Activated CD8-positive, alpha-beta T cell treated with anti-CD3 and anti-CD28 coated beads for 36 hours (primary cell): ENCODE data around the gene TNIP2. TPM values are rescaled to one million over a fixed set of nuclear protein-coding genes. Genes with fewer than 3 reads are reported as not detected.

Experiments
- ATAC-seq: fragments of 200-7000 bp; cut with Tn5 transposase; one replicate; pipeline ENCODE4 v1.10.0; 2021; ENCODE audit warnings: mild to moderate bottlenecking, moderate library complexity
- CTCF ChIA-PET: fragments of 350-600 bp; sonication (Branson Sonifier 250); formaldehyde crosslinking; loops from one replicate; lab custom pipeline; 2021; ENCODE audit warnings: antibody characterized with exemption; lab: Charles Lee
- POLR2A ChIA-PET: fragments of 350-600 bp; sonication (Branson Sonifier 250); formaldehyde crosslinking; loops from one replicate; lab custom pipeline; 2021; ENCODE audit warnings: antibody characterized with exemption; lab: Charles Lee
- DNase-seq: peaks from one replicate; pipeline ENCODE4 v3.0.0-alpha.2; 2020
- H3K27ac Mint-ChIP-seq: one replicate; pipeline ENCODE4 v1.8.0; 2021; ENCODE audit warnings: mild to moderate bottlenecking, mixed read lengths
- H3K27me3 Mint-ChIP-seq: one replicate; pipeline ENCODE4 v1.8.0; 2021; ENCODE audit warnings: mixed read lengths
- H3K36me3 Mint-ChIP-seq: one replicate; pipeline ENCODE4 v1.8.0; 2021; ENCODE audit warnings: low read depth, mixed read lengths
- H3K4me1 Mint-ChIP-seq: one replicate; pipeline ENCODE4 v1.8.0; 2021; ENCODE audit warnings: low read depth, mixed read lengths
- H3K4me3 Mint-ChIP-seq: one replicate; pipeline ENCODE4 v1.8.0; 2021; ENCODE audit warnings: mild to moderate bottlenecking, moderate library complexity, mixed read lengths
- H3K9me3 Mint-ChIP-seq: one replicate; pipeline ENCODE4 v1.8.0; 2021; ENCODE audit warnings: mixed read lengths
- intact Hi-C: fragments of 100-400 bp; cut with micrococcal nuclease; formaldehyde crosslinking; loops from one replicate; pipeline ENCODE4 v1.10.0; 2022
- total RNA-seq, 2 experiments: library from RNA; stranded (reverse); gene quantifications; one replicate each; pipeline ENCODE4 v1.2.3, GENCODE V29; 2021
- TF ChIP-seq, protein P1 (sequence below): fragments of 200-600 bp; IDR thresholded peaks from one replicate; pipeline ENCODE4 v1.8.0; 2022; ENCODE audit warnings: antibody characterized with exemption, mild to moderate bottlenecking

Gene TNIP2
- total RNA-seq, 2 experiments from 2014 or later = 46.1 to 48.1 TPM

DNA sequence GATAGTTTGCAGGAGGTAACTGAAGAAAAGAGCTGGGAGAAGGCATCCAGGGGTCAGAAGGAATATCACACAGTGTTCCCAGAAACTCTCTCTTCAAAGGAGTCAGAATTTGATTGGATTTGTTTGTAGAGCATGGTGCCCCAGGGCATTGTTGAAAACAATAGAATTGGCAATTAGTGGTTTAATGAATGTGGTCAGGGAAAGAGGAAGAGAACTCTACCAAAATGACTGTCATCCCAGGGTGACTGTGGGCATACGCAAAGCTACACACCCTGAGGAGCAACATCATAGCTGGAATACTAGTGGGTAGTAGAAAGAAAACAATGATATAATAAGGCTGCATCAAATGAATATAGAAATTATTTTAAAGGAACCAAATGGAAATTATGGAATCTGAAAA lies 21.5 kb downstream of the TNIP2 start:
- Mint-ChIP-seq H3K36me3 (peaks cover 38% of the 10 kb centered on the region), H3K9me3 (peaks cover 11% of the 10 kb centered on the region), H3K27ac (no peak overlapping the region), H3K4me1 (peaks cover 3% of the 10 kb centered on the region), H3K4me3 (no peak overlapping the region), H3K27me3 (no peaks in the 10 kb centered on the region)
- DNase-seq (no peak), ATAC-seq (no peak)
- CTCF ChIA-PET = no interaction called here
- TF ChIP-seq, protein P1, sequence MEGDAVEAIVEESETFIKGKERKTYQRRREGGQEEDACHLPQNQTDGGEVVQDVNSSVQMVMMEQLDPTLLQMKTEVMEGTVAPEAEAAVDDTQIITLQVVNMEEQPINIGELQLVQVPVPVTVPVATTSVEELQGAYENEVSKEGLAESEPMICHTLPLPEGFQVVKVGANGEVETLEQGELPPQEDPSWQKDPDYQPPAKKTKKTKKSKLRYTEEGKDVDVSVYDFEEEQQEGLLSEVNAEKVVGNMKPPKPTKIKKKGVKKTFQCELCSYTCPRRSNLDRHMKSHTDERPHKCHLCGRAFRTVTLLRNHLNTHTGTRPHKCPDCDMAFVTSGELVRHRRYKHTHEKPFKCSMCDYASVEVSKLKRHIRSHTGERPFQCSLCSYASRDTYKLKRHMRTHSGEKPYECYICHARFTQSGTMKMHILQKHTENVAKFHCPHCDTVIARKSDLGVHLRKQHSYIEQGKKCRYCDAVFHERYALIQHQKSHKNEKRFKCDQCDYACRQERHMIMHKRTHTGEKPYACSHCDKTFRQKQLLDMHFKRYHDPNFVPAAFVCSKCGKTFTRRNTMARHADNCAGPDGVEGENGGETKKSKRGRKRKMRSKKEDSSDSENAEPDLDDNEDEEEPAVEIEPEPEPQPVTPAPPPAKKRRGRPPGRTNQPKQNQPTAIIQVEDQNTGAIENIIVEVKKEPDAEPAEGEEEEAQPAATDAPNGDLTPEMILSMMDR = no peak
- POLR2A ChIA-PET = no interaction called here
- intact Hi-C loops = no loop called here

DNA sequence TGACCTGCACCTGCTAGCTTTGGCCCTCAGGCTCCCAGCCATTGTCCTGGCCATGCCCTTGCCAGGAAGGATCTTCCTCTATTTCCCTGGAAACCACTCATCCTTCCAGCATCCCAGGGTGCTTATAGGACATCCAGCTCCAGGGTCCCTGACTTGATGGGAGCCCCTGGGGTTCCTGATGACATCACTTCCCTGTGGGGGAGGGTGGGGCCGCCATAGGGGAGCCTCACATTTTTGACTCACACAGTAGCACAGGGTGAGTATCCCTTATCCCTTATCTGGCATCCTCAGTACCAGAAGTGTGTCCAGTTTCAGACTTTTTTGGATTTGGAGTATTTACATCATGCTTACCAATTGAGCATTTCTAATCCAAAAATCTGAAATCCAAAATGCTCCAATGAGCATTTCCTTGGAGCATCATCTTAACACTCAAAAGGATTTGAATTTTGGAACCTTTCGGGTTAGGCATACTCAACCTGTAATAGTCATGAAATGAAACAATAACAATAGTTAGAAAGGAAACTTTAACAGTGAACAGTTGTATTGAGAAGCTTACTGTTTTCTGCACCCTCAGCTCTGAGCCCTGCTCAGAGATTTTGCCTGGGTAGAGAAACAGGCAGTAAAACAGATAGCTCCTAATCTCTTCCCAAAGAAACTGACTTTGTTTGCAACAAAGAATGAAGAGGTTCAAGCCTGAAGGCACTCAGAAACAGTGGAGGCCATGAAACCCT lies 22.1 kb downstream of the TNIP2 start:
- Mint-ChIP-seq H3K27ac (peak overlapping the region; percentile 25), H3K36me3 (peaks cover 38% of the 10 kb centered on the region), H3K4me1 (peaks cover 3% of the 10 kb centered on the region), H3K4me3 (no peak overlapping the region), H3K9me3 (peaks cover 11% of the 10 kb centered on the region), H3K27me3 (no peaks in the 10 kb centered on the region)
- DNase-seq = no peak
- no peak for ATAC-seq
- ChIA-PET CTCF (no interaction called here), POLR2A (no interaction called here)
- intact Hi-C loops = no loop called here
- TF ChIP-seq, protein P1 = no peak

DNA sequence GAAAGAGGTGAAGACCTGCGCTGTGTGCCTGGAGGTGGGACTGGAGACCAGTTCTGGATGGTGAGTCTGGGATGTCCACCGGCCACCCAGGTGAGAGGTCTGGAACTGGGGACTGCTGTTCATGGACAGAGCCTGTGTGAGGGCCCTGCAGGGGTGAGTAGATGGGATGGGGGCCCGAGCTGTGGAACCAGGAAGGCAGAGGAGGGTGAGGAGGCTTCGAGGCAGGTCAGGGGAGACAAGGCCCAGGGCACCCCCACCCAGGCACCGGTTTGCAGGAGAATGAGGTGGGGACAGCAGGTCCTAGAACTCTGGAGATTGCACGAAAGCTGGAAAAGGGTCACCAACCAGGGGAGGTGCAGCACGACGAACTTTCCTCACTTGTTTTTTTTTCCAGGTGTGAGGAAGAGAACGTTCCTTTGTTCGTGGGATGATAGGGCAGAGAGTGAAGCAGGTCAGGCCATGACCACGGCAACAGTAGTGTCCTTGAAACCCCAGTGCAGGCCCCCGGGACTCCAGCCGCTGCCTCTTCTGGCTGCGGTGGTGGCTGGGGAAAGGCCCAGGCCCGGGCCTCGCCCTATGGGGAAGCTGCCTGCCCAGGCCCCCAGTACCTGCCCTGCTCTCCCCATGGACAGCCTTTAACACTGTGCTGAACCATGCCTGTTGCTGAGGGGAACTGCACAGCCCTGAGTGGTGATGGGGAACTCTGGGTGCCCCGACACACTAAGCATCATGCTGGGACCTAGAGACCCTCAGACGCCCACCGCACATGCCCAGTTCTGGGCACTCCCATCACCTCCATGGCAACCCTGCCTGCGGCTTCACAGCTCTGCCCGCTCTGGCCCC lies 22.9 kb downstream of the TNIP2 start:
- POLR2A ChIA-PET = interaction anchor here (1.1 kb wide), 1 partner anchor 13 kb away, joined by 4 read pairs; no protein-coding TSS in a partner anchor
- ATAC-seq (no peak), DNase-seq (no peak)
- TF ChIP-seq, protein P1 = no peak
- Mint-ChIP-seq H3K4me3 (no peak overlapping the region), H3K4me1 (peaks cover 3% of the 10 kb centered on the region), H3K9me3 (peaks cover 11% of the 10 kb centered on the region), H3K27ac (peak overlapping the region; percentile 25), H3K27me3 (no peaks in the 10 kb centered on the region), H3K36me3 (peaks cover 36% of the 10 kb centered on the region)
- intact Hi-C loops = no loop called here
- CTCF ChIA-PET = no interaction called here

DNA sequence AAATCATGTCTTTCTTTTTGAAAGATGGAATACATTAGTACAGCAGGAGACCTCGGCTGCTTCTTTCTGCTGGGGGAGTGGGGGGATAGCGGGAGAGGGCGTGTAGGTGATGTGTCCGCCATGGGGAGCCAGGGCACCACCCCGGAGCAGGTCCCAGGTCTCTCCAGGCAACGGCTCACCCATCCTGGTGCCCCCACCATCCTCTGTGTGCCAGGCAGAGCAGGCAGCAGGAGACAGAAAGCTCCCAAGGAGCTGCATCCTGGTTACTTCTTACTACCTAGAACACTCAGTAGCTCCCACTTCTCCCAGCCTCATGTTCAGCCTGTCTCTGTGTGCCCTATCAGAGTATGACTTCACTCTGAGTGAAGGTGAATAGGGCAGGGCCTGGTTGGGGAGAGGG lies 23.6 kb downstream of the TNIP2 start:
- Mint-ChIP-seq H3K27me3 (no peaks in the 10 kb centered on the region), H3K27ac (no peak overlapping the region), H3K4me3 (no peak overlapping the region), H3K36me3 (peaks cover 37% of the 10 kb centered on the region), H3K4me1 (peaks cover 3% of the 10 kb centered on the region), H3K9me3 (peaks cover 11% of the 10 kb centered on the region)
- CTCF ChIA-PET = no interaction called here
- ATAC-seq (no peak), DNase-seq (no peak)
- POLR2A ChIA-PET = interaction anchor here (0.9 to 1.1 kb wide), 2 partner anchors 14 kb away, joined by 3 to 4 read pairs; no protein-coding TSS in a partner anchor
- TF ChIP-seq, protein P1 = no peak
- intact Hi-C loops = no loop called here

DNA sequence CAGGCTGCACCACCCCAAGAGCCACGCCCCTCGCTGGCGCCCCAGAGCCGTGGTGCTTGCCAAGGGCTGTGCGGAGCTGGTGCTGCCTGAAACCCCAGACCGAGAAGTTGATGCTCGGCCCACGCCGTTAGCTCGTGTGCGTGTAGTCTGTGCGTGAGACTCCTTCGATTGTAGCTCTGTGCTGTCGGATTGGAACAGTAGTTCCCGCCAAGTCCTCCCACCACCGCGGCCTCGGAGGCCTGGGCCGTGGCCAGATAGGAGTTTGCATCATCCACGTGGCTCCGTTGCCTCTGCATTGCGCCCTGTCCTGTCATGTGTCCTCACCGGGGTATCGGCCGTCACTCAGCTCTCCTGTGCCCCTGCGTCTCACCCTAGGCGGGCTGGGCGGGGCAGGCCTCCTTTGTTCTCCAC lies 24.2 kb downstream of the TNIP2 start:
- ChIA-PET CTCF (no interaction called here), POLR2A (interaction anchor here (0.9 to 2.0 kb wide), 2 partner anchors 13 to 15 kb away, joined by 3 to 7 read pairs; no protein-coding TSS in a partner anchor)
- no peak overlapping the region for H3K27ac Mint-ChIP-seq
- TF ChIP-seq, protein P1 = no peak
- DNase-seq = no peak
- intact Hi-C loops = no loop called here
- H3K27me3 Mint-ChIP-seq = no peaks in the 10 kb centered on the region
- H3K9me3 Mint-ChIP-seq = peaks cover 11% of the 10 kb centered on the region
- H3K36me3 Mint-ChIP-seq = peaks cover 38% of the 10 kb centered on the region
- H3K4me3 Mint-ChIP-seq = no peak overlapping the region
- H3K4me1 Mint-ChIP-seq = peaks cover 3% of the 10 kb centered on the region
- no peak for ATAC-seq
